Measurements from ENCODE around the gene ANO2.

GRCh38 chr12:5637698-5638097, 307.4 kb downstream of the ANO2 start:
- TF ChIP-seq, protein P1, sequence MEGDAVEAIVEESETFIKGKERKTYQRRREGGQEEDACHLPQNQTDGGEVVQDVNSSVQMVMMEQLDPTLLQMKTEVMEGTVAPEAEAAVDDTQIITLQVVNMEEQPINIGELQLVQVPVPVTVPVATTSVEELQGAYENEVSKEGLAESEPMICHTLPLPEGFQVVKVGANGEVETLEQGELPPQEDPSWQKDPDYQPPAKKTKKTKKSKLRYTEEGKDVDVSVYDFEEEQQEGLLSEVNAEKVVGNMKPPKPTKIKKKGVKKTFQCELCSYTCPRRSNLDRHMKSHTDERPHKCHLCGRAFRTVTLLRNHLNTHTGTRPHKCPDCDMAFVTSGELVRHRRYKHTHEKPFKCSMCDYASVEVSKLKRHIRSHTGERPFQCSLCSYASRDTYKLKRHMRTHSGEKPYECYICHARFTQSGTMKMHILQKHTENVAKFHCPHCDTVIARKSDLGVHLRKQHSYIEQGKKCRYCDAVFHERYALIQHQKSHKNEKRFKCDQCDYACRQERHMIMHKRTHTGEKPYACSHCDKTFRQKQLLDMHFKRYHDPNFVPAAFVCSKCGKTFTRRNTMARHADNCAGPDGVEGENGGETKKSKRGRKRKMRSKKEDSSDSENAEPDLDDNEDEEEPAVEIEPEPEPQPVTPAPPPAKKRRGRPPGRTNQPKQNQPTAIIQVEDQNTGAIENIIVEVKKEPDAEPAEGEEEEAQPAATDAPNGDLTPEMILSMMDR (IDR thresholded peaks at IDR 0.05 in 4 of 5, conservative IDR thresholded peaks at IDR 0.05 in 1 of 5) = no peak
- TF ChIP-seq POLR2A (IDR thresholded peaks at IDR 0.05) = no peak
